Measurements from ENCODE around the gene OR2AE1.

The OR2AE1 gene

GRCh38 chr7:99860281-99861127 lies 16.3 kb downstream of the OR2AE1 start:
- DNase-seq (ENCODE audit: low read depth): no peak

DNA sequence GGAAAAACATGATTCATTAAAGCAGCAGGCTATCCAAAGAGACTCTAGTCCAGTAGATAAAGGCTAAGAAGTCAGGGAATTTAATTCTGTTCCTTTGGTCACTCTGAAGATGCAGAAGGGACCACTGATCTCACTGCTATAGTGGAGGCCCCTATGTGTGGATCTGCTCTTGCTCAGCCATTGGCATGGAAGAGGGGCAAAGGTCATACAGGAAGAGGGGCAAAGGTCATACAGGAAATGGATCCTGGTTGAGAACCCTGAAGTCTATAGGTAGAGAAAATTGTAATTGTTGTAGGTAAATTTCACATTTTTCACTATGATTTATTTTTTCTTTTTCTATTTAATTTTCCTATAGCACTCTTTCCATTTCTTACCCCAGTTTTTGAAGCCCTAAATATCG lies 21.6 kb downstream of the OR2AE1 start:
- no peak for DNase-seq (ENCODE audit: low read depth)

DNA sequence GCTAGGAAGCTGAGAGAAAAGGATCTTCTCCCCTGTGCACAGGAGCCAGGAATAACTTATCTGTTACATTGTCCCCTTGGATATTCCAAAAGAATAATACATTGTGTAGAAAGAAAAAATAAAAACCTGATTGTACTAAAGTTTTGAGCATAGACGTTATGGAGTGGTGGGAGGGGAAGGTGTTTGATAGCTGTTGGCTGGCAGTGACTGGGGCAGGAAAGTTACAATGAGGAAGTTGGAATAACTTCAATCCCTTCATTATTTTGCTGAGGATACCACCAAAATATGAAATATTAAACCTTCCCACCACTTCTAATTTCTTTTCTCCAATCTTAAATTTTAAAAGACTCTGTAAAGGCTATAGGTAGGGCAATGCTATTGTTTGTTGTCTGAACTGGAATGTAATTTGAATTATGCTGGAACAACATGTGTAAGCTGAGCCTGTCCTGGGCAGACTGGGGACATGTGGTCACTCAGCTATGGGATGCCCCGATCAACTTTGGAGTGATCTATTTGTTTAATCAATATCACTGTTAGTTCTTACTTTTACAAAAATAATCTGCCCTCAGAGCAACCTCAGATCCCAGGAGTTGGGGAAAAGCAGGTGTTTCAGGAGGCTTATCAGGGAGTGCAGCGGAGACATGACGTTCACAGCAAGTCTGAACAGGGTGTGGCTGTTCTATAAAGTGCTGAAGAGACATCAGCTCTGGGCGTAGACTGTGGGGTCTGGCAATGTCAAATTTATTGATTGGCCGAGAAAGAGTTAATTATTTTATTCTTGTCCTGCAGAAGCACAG lies 28.2 kb downstream of the OR2AE1 start:
- DNase-seq (ENCODE audit: low read depth): no peak

DNA sequence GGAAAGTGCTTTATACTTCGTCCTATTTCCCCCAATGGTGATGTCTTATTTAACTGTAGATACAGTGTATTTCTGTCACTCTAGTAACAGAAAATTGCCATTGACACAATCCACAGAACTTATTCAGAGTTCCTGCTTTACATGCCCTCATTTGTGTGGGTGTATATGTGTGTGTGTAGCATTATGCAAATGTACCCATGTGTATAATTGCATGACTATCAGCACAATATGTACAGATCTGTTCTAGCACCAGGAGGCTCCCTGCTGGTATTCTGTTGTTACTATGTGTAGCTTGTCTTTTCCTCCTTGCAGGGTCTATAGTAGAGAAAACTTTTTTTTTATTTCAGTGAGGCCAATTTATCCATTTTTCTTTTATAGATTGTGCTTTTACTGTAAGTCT lies 32.5 kb downstream of the OR2AE1 start:
- no peak for DNase-seq (ENCODE audit: low read depth)

DNA sequence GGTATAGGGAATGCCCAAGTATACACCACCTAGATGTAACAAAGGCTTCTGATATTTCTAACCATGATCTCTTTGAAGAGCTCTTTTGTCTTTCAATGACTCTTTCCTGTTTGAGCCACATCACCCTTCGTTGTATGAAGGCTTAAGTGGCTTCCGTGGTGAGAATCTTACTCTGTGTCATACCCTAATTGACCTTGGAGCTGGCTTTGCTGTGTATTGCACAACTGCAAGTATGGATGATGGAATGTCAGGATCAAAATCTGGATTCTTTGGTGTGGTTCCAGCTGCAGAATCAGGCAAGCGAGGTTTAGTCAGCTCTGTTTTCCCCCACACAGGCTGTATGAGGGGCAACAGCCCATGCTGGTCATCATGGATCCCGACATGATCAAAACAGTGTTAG lies 33.0 kb downstream of the OR2AE1 start:
- DNase-seq (ENCODE audit: low read depth): no peak

DNA sequence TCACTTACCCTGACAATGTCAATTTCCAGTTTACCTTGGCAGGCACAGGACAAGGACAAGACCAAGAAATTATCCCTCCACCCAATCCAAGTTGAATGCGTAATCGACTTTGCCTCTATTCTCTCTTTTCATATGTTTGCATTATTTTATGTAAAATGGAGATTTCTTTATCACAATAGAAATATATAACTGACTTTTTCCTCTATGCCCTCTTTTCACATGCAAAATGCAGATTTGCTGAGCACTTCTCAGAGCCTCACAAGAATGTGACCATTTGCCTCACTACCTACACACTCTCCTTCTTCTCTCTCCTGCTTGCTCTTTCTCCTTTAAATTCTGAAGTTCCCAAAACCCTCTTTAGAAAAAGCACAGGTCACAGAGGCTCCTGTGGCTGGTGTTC lies 33.9 kb downstream of the OR2AE1 start:
- no peak for DNase-seq (ENCODE audit: low read depth)

DNA sequence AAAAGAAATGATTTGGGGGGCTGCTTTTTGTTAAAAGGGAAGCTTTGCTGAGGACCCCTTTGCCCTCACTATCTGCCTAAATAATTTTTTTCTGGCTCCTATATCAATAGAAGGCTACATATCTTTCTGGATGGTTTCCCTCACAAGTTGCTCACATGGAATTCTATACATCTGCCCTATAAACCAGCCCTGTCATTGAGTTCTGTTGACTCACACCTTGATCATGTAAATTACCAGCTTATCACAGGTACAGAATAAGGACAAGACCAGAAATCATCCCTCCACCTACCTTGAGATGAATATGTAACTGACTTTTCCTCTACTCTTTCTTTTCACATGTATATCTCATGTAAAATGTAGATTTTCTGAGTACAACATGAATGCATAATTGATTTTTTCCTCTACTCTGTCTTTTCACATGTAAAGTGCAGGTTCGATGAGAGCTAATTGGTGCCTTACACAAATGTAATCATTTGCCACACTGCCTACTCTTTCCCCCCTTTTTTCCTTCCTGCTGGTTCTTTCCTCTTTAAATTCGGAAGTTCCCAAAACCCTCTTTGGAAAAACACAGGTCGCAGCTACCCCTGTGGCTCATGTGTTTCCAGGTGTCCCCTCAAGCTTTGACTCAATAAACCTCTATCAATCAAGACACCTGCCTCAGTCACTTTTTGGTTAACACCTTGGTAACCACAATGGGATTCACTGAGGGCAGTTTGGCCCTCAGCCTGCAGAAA lies 36.5 kb downstream of the OR2AE1 start:
- no peak for DNase-seq (ENCODE audit: low read depth)

DNA sequence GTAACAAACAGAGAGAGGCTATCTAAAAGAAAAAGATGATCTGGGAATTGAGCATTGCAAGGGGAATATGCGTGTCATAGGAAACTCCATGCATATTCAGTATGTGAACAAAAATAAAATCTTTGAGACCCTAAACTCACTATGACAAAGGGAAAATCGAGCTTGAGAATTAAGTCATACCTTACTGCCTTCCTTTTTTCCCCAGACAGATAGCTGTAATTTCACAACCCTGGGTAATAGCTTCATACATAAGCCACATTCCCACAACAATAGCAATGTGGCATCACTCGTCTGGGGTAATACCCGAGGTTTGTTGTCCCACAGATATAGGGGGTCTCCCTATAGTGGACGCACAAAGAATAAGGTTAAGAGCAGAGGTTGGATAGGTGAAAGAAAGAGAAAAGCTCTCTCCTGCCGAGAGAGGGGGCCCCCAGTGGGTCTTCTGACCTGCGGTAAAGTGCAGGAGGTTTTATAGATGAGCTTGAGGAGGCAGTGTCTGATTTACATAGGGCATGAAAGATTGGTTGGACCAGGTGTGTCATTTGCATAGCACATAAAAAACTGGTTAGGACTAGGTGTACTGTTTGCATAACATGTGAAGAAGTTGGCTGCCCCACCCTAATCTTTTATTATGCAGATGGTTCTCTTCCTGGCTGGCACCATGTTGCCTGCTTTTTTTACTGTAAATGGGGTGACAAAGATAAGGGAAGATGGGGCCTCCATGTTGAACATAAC lies 37.4 kb downstream of the OR2AE1 start:
- no peak for DNase-seq (ENCODE audit: low read depth)

DNA sequence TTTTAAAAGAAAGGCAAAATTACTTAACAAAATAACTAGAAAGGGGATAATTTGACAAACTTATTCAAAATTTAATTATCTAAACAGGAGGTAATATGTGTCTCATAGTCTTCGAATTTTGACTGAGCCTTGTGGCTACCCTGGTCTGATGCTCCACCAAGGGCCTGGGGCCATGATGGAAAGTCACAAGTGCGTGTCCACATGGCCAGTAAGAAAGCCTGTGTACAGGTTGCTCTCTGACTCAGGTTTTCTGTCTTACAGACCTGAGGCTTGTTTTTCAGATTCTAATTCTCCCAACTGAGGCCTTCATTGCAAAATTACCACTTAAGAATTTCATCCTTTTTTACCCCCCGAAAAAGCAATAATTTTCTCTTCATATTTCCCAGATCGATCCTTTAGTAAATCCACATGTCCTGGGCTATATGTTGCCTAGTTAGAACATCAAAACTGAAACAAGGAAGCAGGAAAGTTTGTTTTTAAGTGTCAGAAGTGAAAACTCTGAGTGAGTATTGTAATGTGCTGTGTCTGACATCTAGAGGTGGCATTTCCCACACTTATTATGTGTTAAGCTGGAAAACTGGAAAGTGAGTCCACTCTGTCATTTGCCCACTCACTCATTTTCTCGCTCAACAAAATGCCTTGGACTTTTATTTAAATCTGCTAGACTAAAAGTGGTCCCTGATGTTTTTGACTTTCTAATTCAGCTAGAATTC lies 39.0 kb downstream of the OR2AE1 start:
- DNase-seq (ENCODE audit: low read depth): no peak

GRCh38 chr7:99835189-99835588 lies 41.6 kb downstream of the OR2AE1 start:
- no peak for DNase-seq (ENCODE audit: low read depth)

- DNase-seq (ENCODE audit: low read depth): no peak
Observed at GRCh38 chr7:99834382-99834781, 42.5 kb downstream of the OR2AE1 start.

DNA sequence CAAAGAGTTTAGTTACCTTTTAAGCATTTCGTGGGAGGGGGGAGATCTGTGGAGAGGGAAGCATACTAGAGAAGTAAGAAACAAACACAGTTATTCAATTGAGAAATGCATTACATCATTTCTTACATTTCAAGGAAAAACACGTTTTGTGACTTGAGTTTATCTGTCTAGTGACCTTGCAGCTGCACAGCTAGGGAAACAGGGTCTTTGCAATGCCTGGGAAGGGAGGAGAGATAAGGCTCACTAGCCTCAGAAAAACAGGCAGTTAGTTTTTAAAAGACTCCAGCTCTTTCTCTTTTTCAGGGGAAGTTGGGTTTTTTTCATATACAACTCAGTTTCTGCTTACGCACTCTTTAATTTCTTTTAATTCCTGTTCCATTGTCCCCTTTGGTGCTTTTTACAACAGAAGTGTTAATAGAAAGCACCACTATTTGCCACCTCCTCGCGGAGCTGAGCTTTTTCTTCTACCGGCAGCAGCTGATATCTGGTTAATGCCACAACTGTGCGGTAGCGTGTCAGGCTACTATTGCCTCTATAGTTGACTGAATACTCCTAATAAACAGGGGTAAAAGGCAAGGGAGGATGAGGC lies 43.5 kb downstream of the OR2AE1 start:
- no peak for DNase-seq (ENCODE audit: low read depth)

GRCh38 chr7:99831595-99831994 lies 45.2 kb downstream of the OR2AE1 start:
- no peak for DNase-seq (ENCODE audit: low read depth)

DNA sequence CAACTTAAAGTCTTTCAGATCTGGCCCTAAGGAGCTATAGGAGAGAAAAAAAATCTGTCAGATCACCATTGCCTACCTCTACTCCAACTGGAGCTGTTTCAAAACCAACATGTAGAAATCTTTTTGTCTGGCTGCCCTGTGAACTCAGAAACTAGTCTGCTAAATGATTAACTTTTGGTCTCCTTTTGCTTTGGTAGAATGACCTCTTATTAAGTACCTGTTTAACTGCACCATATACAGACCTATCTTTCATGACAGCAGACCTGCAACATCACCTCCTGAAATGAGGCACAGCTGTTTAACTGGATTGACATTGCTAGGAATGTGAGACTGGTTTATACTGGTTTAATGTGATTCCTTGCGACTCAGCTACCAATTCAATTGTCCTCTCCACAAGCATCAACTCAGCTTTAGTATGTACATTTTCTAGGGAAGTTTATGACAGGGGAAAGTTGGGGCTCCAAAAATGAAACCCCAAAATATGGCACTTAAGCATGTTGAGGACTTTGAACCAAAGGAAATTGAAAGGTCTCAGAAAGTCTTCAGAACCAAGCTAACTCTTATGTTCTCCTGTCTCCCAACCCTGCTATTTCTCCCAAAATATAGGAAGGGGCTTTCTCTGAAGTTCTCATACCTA lies 47.2 kb downstream of the OR2AE1 start:
- no peak for DNase-seq (ENCODE audit: low read depth)

DNA sequence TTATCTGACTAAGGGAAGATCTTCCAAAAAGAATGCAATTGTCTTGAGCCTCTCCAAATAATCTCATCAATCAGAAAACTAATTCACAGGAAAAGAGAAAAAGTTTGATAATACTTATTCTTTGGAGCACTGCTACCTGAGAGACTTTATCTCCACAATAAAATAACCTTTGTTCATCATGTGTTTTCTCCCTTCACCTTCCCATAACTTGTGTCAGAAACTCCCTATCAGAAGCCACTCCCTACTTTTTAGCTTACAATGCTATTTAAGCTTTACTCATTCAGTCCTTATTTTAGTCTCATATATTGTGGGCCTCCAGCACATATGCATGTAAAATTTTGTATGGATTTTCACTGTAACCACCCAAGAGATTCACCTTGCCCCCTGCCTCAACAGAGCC lies 48.0 kb downstream of the OR2AE1 start:
- no peak for DNase-seq (ENCODE audit: low read depth)

DNA sequence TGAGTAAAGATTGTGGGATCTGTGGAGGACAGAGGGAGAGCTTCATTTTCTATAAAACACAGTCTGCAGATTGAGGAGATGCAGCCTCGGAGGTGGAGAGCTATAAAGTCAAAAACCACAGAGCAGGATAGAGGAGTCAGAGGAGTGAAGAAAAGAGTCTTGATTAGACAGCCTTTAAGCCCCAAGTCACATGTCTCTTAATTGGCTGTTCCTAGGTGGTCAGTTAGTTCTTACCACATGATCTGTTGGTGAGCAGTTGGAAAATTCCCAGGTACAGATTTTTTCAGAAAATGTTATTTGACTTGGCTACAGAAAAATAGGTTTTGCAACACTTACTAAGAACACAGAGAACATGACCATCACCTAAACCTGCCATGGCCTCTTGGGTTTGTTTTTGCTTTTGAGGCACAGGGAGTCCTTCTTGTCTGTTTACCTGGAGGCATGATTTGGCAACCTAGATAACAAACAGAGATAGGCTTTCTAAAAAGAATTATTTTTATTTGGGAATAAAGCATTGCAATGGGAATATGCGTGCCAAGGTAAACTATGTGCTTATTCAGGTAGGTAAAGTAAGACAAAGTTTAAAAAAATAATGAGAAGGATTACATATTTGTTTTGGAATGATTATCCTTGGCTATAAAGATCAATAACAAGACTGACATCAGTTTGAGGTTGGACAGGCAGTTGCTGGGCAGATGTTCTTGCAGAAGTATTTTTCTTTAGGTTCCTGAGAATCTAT lies 49.6 kb downstream of the OR2AE1 start:
- no peak for DNase-seq (ENCODE audit: low read depth)
